NCI-H526 treated with DMSO at 0.1 percent for 48 hours (cell line): Measurements from ENCODE around the gene SCN4A.
"Not testable (repeated sequence)": the region's sequence is repeated elsewhere in the genome, so short reads cannot be mapped to it uniquely, and the experiment has no call there.

Source experiments
- DNase-seq: peaks from one replicate; lab custom pipeline; 2025; lab: John Stamatoyannopoulos, UW

The SCN4A gene

GRCh38 chr17:63934183-63935112, 38.3 kb downstream of the SCN4A start:
- no peak for DNase-seq

- no peak for DNase-seq
Measured at GRCh38 chr17:63933598-63933997, 39.1 kb downstream of the SCN4A start.

GRCh38 chr17:63932721-63933120, 40.0 kb downstream of the SCN4A start:
- no peak for DNase-seq

- no peak for DNase-seq
Measured at GRCh38 chr17:63931981-63932561, 40.6 kb downstream of the SCN4A start, which contains the start of gene CD79B. TSS of gene CD79B (minus strand) at chr17:63932331. CDS start at chr17:63932261, 70 bp downstream.

- no peak for DNase-seq
Measured at GRCh38 chr17:63930951-63931575, 41.7 kb downstream of the SCN4A start.

- DNase-seq: no peak
Measured at GRCh38 chr17:63929860-63930766, 42.6 kb downstream of the SCN4A start.

- DNase-seq: no peak
Measured at GRCh38 chr17:63928966-63929695, 43.6 kb downstream of the SCN4A start.

DNA sequence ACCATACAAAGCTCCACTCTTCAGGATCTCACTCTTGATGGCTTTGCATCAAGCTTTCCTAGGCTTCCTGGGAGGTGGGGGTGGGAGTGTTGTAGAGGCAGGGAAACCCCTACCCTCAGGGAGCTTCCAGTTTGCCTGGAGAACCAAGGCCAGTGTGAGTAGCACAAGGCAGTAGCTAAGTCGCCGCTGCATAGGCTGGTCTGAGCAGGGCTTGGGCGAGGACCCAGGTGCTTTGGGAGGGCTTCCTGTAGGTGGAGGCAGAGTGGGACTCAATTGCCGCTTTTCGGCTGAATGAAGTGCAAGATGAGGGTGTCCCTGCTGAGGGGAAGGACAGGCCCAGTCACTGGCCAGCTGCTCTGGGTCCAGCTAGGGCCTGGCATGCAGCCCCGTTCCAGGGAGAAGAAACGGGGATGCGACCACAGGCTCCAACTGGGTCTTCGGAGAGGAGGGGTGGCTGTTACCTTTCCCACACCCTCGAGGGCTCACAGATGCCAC, 44.5 kb downstream of the SCN4A start:
- DNase-seq: no peak

DNA sequence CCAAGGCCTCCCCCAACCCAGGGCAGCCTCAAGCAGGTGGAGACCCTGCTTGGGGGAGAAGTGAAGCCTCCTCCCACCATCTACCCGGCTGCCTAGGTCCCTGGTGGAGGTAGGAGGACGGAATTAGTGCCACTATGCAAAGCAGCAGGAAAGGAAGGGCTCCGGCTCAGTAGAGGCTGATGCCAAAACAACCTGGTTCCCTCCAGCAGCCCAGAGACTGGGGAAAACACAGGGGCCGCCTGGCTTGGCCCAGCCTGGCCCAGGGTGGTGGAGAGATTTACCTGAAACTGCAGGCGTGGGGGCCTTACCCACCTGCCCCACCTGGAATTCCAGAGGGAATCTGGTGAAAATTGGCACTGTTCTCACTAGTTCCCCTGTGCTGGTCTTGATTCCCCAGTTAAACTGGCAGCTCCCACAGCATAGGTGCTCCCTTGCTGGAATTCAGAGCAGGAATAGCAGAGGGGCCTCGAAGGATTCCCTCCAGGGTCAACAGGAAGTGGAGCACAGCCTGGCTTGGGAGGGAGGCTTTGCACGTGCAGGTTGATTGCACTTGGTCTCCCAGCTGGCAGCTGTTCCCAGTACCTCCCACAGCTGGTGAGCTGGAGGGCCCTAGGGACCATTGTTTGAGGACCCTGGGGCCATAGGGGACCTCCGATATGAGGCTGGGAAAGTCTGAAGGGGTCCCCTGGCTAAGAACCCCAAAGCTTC, 45.1 kb downstream of the SCN4A start:
- DNase-seq: peak; percentile 8

GRCh38 chr17:63926164-63926563, 46.6 kb downstream of the SCN4A start:
- no peak for DNase-seq

GRCh38 chr17:63925615-63926014, 47.1 kb downstream of the SCN4A start:
- no peak for DNase-seq

GRCh38 chr17:63922402-63922801, 50.3 kb downstream of the SCN4A start:
- DNase-seq: not testable (repeated sequence)

GRCh38 chr17:63920779-63921178, 51.9 kb downstream of the SCN4A start:
- not testable (repeated sequence) for DNase-seq

GRCh38 chr17:63920050-63920449, 52.7 kb downstream of the SCN4A start:
- not testable (repeated sequence) for DNase-seq

DNA sequence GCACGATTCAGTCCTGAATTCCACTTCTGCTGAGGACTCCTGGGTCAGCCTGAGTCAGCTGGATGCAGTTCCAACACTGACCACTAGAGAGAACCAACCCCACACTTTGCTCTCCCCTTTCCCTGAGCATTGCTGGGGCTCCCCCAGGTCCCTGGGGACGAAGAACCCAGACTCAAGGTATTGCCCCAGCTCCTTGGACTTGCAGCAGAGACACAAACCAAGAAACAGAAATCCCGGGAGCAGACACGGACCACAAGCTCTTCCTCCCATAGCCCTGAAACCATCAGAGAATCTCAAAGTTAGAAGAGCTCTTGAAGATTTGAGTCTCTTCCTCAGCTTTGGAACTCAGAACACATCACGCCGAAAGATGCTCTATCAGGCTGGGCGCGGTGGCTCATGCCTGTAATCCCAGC, 53.4 kb downstream of the SCN4A start:
- no peak for DNase-seq

GRCh38 chr17:63918789-63919305, 53.9 kb downstream of the SCN4A start, which contains the start of gene GH1:
TSS of gene GH1 (minus strand) at chr17:63918839. CDS start at chr17:63918776, 63 bp downstream.
- not testable (repeated sequence) for DNase-seq

DNA sequence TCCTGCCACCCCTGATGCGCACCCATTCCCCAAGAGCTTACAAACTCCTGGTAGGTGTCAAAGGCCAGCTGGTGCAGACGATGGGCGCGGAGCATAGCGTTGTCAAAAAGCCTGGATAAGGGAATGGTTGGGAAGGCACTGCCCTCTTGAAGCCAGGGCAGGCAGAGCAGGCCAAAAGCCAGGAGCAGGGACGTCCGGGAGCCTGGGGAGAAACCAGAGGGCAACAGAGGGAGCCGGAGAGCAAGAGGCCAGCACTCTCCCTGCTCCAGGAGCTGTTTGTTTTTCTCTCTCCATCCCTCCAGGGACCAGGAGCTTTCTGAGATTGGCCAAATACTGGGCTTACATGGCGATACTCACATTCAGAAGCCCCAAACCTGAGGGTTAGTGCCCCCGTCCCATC, 54.4 kb downstream of the SCN4A start:
- no peak for DNase-seq

DNA sequence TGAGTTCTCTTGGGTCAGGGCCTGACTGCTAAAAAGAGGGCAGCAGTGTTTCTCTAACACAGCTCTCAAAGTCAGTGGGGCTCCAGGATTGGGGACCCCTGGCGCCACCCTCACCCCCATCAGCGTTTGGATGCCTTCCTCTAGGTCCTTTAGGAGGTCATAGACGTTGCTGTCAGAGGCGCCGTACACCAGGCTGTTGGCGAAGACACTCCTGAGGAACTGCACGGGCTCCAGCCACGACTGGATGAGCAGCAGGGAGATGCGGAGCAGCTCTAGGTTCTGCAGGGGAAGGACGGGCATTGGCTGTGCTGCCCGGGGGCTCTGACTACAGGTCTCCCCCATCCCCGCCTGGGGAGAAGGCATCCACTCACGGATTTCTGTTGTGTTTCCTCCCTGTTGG, 55.1 kb downstream of the SCN4A start:
- DNase-seq: no peak

- not testable (repeated sequence) for DNase-seq
Measured at GRCh38 chr17:63917206-63917605, 55.5 kb downstream of the SCN4A start.
